Neural cell (in vitro differentiated cells): ENCODE results near the gene CDSN.

Experiments used
- CTCF ChIP-seq: fragments of 450-650 bp; IDR thresholded peaks from 2 replicates; pipeline ENCODE4 v1.5.1; 2014; ENCODE audit warnings: antibody characterized with exemption, mild to moderate bottlenecking, moderate library complexity; ENCODE audit not compliant: poor library complexity, severe bottlenecking
- EP300 ChIP-seq: fragments of 450-650 bp; conservative IDR thresholded peaks from 2 replicates; pipeline ENCODE4 v1.6.1; 2014; ENCODE audit warnings: antibody characterized with exemption, mild to moderate bottlenecking, moderate library complexity; ENCODE audit not compliant: poor library complexity, severe bottlenecking
- EZH2 ChIP-seq: fragments of 200-600, 300-800 bp; shearing (Covaris generic), sonication (generic); IDR thresholded peaks from 2 replicates; pipeline ENCODE4 v1.6.1; 2014; ENCODE audit warnings: antibody characterized with exemption, low read length, borderline replicate concordance, mild to moderate bottlenecking; ENCODE audit not compliant: insufficient read depth, poor library complexity, severe bottlenecking
- MXI1 ChIP-seq: fragments of 450-650 bp; conservative IDR thresholded peaks from 2 replicates; pipeline ENCODE4 v1.6.1; 2014; ENCODE audit warnings: antibody characterized with exemption, mild to moderate bottlenecking; ENCODE audit not compliant: poor library complexity, severe bottlenecking
- POLR2AphosphoS5 ChIP-seq: IDR thresholded peaks from 2 replicates; pipeline ENCODE4 v1.6.1; 2012
- RAD21 ChIP-seq: fragments of 450-650 bp; conservative IDR thresholded peaks from 2 replicates; pipeline ENCODE4 v1.6.1; 2014; ENCODE audit warnings: antibody characterized with exemption, mild to moderate bottlenecking, moderate library complexity
- REST ChIP-seq: IDR thresholded peaks from 2 replicates; pipeline ENCODE4 v1.6.1; 2012; ENCODE audit warnings: borderline replicate concordance
- SMC3 ChIP-seq: fragments of 450-650 bp; conservative IDR thresholded peaks from 2 replicates; pipeline ENCODE4 v1.6.1; 2014; ENCODE audit warnings: antibody characterized with exemption, mild to moderate bottlenecking, moderate library complexity; ENCODE audit not compliant: poor library complexity
- TAF1 ChIP-seq: IDR thresholded peaks from 2 replicates; pipeline ENCODE4 v1.6.1; 2012; ENCODE audit warnings: low read depth

- no peak for TF ChIP-seq REST
- no peak for TF ChIP-seq CTCF
- no peak for TF ChIP-seq EP300
- TF ChIP-seq POLR2AphosphoS5: no peak
- TF ChIP-seq SMC3: no peak
- no peak for TF ChIP-seq EZH2
- no peak for TF ChIP-seq TAF1
- TF ChIP-seq RAD21: no peak
- TF ChIP-seq MXI1: no peak
Observed at GRCh38 chr6:31114541-31114878, 5.7 kb downstream of the CDSN start, which contains the start of gene PSORS1C1.
